GM19238 (cell line): ENCODE measurements around the gene TEX30.
"Not testable (repeated sequence)": the region's sequence is repeated elsewhere in the genome, so short reads cannot be mapped to it uniquely, and the experiment has no call there.

Experiments used
- DNase-seq: peaks from one replicate; pipeline ENCODE4 v3.0.0; 2011; ENCODE audit warnings: low spot score; ENCODE audit not compliant: insufficient read length

TEX30 gene

GRCh38 chr13:102773441-102774213 lies at the start of gene TEX30:
Gene TEX30, minus strand, starts transcription at chr13:102773786. Its CDS starts 3,760 bp downstream, at chr13:102770026.
- peak; percentile 85 for DNase-seq

- DNase-seq: no peak
These were observed 44.3 kb upstream of the TEX30 start for GRCh38 chr13:102817907-102818306.

- no peak for DNase-seq
These were observed 43.7 kb upstream of the TEX30 start for GRCh38 chr13:102817241-102817640.

GRCh38 chr13:102816708-102817107 lies 43.1 kb upstream of the TEX30 start:
- no peak for DNase-seq

GRCh38 chr13:102815788-102816187 lies 42.2 kb upstream of the TEX30 start:
- no peak for DNase-seq

GRCh38 chr13:102814793-102815192 lies 41.2 kb upstream of the TEX30 start:
- no peak for DNase-seq

- DNase-seq: no peak
These were observed 40.5 kb upstream of the TEX30 start for GRCh38 chr13:102814025-102814607.

GRCh38 chr13:102812611-102813287 lies 39.2 kb upstream of the TEX30 start:
- DNase-seq: no peak

GRCh38 chr13:102807699-102808098 lies 34.1 kb upstream of the TEX30 start:
- no peak for DNase-seq

- no peak for DNase-seq
These were observed 32.1 kb upstream of the TEX30 start for GRCh38 chr13:102805680-102806079.

GRCh38 chr13:102800145-102801041 lies 26.8 kb upstream of the TEX30 start:
- peak; percentile 85 for DNase-seq

- DNase-seq: peak; percentile 10
These were observed 26.0 kb upstream of the TEX30 start for GRCh38 chr13:102799426-102800144.

GRCh38 chr13:102798581-102799425 lies 25.2 kb upstream of the TEX30 start, which contains the start of the genes BIVM and POGLUT2:
Gene BIVM, plus strand, starts transcription at chr13:102799119. Its CDS starts 8,149 bp downstream, at chr13:102807268.
Gene POGLUT2, minus strand, starts transcription at chr13:102798976. Its CDS starts 306 bp downstream, at chr13:102798670.
- DNase-seq: peak; percentile 91

- DNase-seq: no peak
These were observed 20.2 kb upstream of the TEX30 start for GRCh38 chr13:102793611-102794355.

- no peak for DNase-seq
These were observed 18.8 kb upstream of the TEX30 start for GRCh38 chr13:102792396-102792795.

GRCh38 chr13:102788683-102789082 lies 15.1 kb upstream of the TEX30 start:
- no peak for DNase-seq

- DNase-seq: no peak
These were observed 10.9 kb upstream of the TEX30 start for GRCh38 chr13:102784483-102784882.

GRCh38 chr13:102781591-102781990 lies 8.0 kb upstream of the TEX30 start:
- no peak for DNase-seq

GRCh38 chr13:102780656-102781055 lies 7.1 kb upstream of the TEX30 start:
- DNase-seq: not testable (repeated sequence)
